ENCODE measurements around the gene ZFP82.

The ZFP82 gene

DNA sequence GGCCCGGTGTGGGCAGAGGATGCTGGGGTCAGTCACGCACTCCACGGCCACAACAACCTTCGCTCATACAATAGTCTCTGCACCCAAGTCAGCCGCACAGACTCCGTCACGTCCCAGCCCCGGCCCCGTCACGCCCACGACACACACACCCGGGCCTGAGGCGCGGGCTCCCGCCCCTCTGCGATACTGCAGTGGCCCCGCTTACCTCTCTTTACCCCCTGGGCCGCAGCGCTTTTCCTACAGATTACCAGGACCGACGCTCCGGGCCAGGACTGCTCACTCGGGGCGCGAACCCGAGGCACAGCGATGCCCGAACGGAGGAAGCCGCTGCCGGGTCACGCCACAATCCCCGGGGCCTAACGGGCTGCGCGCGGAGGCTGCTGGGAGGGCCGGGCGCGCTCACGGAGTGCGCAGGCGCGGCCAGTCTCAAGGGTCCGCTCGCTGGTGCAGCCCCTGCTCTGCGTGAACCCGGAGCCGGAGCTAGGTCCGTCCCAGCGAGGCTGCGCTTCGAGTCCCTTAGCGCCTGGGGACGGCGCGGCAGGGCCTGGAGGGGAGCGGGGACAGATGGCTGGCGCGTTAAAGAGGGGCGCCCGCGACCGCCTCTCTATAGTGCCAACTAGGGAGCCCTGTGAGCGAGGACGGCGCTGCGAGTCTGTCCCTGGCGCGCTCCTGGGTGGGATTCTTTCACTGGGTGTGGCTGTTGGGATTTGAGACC is at the start of gene ZFP82:
TSS of gene ZFP82 (minus strand) at position 358 of the 715 bp plus-strand sequence. CDS start 8,855 bp downstream, outside the sequence.
- peak; percentile 49 to 51 for DNase-seq

DNA sequence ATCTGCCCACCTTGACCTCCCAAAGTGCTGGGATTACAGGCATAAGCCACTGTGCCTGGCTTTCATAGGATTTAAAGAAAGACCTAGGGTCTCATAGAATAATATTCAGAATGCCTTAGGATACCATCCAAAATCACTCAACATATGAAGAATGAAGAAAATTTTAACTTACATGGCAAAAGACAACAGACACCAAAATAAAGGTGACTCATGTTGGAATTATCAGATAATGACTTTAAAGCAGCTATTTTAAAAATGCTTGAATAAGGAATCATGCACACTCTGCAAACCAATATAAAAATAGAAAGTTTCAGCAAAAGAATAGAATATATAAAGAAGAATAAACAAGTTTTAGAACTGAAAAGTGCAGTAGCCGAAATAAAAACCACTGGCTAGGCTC is 41.6 kb upstream of the ZFP82 start:
- no peak for DNase-seq

DNA sequence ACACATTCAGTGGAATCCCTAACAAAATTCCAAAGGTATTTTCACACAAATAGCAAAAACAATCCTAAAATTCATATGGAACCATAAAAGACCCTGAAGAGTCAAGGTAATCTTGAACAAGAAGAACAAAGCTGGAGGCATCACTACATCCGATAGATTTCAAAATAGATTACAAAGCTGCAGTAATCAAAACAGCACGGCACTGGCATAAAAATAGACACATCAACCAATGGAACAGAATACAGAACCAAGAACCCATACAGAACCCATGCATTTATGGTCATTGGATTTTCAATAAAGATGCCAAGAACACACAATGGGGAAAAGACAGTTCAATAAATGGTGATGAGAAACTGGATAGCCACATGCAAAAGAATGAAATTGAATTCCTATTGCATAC is 38.4 kb upstream of the ZFP82 start:
- no peak for DNase-seq

DNA sequence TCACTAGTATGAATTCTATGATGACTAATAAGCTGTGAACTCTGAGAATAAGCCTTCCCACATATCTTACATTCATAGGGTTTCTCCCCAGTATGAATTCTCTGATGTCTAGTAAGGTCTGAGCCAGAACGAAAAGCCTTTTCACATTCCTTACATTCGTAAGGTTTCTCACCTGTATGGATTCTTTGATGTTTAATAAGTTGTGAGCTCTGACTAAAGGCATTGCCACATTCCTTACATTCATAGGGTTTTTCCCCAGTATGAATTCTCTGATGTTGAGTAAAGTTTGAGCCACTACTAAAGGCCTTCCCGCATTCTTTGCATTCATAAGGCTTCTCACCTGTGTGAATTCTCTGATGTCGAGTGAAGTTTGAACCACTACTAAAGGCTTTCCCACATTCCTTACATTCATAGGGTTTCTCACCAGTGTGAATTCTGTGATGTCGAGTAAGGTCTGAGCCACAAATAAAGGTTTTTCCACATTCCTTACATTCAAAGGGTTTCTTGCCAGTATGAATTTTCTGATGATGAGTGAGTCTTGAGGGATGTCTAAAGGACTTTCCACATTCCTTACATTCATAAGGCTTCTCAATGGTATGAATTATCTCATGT is 30.7 kb upstream of the ZFP82 start:
- no peak for DNase-seq

DNA sequence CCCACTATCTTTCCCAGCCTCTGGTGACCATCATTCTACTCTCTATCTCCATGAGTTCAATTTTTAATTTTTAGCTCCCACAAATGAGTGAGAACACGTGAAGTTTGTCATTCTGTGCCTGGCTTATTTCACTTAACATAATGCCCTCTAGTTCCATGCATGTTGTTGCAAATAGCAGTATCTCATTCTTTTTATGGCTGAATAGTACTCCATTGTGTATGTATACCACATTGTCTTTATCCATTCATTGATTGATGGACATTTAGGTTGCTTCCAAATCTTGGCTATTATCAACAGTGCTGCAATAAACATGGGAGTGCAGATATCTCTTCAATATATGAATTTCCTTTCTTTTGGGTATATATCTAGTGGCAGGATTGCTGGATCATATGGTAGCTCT is 22.9 kb upstream of the ZFP82 start:
- no peak for DNase-seq

DNA sequence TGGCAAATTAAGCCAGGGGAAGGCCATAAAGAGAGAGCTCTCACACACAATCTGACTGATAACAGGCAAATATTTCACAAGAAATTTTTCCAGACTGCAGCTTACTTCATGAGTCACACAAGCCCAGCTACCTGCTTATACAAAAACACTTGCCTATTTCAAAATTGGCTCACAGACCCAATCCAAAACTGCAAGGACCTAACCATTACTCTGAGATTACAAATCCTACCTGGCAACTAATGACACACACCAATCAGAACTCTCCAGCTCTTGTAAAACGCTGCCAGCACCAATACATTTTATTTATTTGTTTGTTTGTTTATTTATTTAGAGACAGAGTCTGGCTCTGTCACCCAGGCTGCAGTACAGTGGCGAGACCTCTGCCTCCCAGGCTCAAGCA is 18.1 kb upstream of the ZFP82 start:
- no peak for DNase-seq

DNA sequence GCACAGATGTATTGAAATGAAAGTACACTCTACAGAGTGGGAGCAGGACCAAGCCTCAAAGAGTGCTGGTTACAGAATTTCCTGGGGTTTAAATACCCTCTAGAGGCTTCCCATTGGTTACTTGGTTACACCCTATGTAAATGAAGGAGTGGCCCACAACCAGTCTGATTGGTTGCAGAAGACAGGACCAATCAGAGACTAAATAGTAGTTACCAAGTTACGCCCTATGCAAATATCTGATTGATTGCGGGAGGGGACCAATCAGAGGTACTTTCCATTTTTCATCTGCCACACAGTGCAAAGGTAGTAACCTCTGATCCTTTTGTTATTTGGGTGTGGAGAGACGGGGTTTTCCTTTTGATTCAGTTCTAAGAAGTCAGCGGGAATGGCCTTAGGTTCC is 5.5 kb upstream of the ZFP82 start:
- DNase-seq: no peak

DNA sequence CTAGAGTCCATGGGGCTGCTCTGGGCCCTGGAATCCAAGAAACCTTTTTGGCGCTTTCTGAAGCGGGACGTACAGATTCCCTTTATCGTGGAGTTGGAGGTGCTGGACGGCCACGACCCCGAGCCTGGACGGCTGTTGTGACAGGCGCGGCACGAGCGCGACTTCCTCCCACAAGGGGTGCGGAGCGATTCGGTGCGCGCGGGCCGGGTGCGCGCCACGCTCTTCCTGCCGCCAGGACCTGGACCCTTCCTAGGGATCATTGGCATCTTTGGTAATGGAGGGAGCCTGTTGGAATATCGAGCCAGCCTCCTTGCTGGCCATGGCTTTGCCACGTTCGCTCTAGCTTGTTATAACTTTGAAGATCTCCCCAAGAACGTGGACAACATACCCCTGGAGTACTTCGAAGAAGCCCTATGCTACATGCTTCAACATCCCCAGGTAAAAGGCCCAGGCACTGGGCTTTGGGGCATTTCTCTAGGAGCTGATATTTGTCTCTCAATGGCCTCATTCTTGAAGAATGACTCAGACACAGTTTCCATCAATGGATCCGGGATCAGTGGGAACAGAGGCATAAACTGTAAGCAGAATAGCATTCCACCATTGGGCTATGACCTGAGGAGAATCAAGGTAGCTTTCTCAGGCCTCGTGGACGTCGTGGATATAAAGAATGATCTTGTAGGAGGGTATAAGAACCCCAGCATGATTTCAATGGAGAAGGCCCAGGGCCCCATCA is 3.5 kb upstream of the ZFP82 start:
- no peak for DNase-seq

DNA sequence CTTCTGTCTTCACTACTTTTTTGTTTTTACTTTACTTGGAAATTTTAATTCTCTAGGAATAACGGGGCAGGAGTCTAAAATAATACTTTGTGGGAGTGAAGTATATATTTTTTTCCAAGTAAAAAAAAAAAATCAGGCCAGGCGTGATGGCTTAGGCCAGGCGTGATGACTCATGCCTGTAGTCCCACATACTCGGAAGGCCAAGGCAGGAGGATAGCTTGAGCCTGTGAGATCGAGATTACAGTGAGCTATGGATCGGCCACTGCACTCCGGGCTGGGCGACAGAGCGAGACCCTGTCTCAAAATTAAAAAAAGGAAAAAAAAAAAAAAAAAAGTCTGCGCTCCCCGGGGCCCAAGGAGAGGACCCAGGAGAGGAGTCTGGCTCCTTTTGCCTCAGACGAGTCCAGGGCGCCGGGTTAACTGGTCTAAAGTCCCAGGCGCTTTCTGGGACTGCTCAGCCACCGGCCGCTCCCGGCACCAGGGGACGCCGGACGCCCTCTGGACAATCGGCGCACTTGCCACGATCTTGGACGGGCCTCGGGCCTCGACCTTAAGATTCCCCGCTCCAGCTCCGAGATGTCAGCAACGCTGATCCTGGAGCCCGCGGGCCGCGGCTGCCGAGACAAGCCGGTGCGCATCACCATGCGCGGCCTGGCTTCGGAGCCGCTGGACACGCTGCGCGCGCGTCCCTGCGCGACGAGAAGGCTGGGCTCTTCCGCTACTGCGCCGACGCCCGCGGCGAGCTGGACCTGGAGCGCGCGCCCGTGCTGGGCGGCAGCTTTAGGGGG is 2.7 kb upstream of the ZFP82 start:
- DNase-seq: no peak

DNA sequence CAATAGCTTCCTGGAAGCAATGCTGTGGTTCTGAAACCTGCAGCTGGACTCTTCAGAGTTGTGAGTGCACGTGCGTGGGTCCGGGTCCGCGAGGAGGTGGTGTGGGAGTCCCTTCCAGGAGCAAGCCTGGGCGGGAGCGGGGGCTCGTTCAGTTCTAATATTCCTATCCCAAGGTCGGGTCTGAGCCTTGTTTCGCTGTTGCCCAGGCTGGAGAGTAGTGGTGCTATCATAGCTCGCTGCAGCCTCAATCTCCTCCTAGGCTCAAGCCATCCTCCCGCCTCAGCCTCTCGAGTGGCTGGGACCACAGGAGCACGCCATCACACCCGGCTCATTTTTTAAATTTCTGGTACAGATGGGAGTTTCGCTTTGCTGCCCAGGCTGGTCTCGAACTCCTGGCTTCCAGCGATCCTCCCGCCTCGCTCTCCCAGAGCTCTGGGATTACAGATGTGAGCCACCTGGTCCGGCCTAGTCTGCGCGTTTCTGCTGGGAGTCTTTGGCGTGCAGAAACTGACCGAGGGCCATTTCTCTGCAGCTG is 625 bp downstream of the ZFP82 start:
- DNase-seq: no peak

DNA sequence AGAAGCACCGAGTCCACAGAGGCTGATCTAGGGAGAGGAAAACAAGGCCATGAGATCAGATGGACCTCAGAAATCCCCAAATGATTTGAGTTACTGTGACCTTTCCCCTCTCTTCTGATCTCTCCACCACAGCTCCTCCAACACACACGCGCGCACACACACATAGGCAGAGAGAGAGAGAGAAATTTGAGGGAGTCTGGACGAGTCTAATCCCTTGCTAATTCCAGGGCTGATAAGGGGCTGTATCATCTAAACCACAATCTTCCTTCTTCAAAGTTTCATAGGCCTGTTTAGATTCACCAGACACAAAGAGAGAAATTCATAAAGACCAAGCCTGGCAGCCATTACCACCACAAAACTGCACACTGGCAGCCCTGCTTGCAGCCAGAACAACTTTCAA is 8.6 kb downstream of the ZFP82 start:
- no peak for DNase-seq

DNA sequence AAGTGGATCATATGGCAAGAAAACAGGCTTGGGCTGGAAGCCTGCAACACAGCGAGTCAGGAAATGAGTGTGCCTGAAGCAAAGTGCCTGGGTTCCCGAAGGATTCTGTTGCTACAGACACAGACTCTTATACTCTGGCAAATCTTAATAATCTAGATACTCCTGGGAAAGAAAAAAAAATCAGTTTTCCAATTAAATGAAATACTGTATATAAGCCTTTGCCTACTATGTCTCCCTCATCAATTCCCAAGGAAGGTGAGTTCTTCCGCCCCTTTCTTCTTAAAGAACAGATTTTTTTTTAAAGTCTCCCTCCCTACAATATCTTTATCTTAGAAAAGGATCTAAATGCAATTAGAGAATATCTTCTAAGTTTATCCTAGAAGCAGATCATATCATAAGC is 10.3 kb downstream of the ZFP82 start:
- no peak for DNase-seq

DNA sequence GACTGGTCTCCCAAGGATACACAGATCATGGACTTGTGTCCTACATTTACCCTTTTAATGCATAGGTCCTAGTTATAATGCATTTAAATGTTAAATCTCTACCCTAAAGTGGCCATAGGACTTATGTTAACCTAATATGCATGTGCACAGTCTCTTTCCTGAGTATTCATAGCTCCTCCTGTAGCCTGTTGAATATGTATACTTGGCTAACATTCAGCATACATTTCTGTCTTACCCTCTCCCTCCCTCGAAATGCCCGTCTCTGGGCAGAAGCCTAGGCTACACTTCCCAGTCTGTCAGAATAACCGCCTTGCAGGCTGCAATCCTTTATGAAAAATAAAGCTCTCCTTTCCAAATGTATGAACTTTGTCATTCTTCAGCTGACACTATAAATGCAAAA is 13.9 kb downstream of the ZFP82 start:
- no peak for DNase-seq

DNA sequence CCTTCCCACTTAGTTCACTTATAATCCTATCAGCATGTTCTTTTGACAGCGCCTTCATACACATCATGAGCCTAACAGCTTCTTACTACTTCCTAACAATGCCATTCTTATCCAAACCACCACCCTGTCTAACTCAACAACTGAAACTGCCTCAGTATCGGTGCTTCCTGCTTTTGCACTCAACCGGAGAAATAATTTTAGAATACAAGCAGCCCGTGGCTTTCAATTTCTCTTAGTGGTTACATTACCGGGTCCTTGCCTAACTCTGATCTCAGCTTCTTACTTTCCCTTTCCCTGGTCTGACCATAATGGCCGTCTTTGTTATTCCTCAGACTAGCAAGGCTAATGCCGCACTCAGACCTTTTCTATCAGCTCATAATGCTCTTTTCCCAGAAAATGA is 17.0 kb downstream of the ZFP82 start:
- no peak for DNase-seq

DNA sequence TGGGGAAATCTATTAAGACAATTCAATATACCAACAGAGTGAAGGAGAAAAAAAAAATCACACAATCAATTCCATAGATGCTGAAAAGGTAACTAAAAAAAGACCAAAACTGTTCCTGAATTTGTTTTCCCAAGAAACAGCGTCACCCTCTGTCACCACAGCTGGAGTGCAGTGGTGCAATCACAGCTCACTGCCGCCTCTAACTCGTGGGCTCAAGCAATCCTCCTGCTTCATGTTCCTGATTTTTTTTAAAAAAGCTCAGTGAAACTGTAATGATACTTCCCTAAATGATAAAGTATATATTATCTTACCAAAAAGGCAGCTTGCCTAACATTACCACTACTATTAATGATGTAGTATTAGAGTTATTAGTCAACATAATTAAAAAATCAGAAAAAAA is 19.9 kb downstream of the ZFP82 start:
- no peak for DNase-seq

DNA sequence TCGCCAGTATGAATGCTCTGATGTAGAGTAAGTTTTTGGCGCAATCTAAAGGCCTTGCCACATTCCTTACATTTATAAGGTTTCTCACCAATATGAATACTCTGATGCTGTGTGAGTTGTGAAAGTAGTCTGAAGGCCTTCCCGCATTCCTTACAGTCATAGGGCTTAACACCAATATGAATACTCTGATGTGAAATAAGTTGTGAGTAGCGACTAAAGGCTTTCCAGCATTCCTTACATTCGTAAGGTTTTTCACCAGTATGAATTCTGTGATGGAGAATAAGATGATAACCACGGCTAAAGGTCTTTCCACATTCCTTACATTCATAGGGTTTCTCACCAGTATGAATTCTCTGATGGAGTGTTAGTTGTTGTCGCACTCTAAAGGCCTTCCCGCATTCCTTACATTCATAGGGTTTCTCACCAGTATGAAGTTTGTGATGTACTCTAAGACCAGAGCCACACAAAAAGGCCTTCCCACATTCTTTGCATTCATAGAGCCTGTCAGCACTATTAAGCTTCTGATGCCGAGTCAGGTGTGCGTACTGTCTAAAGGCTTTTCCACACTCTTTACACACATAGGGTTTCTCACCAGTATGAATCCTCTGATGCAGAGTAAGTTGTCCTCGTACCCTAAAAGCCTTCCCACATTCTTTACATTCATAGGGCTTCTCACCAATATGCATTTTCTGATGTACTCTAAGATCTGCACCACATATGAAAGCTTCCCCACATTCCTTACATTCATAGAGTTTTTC is 25.3 kb downstream of the ZFP82 start:
- DNase-seq: no peak

DNA sequence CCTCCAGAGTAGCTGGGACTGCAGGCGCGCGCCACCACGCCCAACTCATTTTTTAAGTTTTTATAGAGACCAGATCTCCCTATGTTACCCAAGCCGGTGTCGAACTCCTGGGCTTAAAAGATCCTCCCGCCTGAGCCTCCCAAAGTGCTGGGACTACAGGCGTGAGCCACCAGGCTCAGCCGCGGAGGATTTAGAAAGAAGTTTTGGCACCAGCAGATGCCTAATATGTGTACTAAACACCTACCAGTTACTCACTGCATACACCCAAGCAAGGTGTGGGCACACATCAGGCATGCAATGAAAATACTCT is 39.0 kb downstream of the ZFP82 start:
- DNase-seq: no peak

DNA sequence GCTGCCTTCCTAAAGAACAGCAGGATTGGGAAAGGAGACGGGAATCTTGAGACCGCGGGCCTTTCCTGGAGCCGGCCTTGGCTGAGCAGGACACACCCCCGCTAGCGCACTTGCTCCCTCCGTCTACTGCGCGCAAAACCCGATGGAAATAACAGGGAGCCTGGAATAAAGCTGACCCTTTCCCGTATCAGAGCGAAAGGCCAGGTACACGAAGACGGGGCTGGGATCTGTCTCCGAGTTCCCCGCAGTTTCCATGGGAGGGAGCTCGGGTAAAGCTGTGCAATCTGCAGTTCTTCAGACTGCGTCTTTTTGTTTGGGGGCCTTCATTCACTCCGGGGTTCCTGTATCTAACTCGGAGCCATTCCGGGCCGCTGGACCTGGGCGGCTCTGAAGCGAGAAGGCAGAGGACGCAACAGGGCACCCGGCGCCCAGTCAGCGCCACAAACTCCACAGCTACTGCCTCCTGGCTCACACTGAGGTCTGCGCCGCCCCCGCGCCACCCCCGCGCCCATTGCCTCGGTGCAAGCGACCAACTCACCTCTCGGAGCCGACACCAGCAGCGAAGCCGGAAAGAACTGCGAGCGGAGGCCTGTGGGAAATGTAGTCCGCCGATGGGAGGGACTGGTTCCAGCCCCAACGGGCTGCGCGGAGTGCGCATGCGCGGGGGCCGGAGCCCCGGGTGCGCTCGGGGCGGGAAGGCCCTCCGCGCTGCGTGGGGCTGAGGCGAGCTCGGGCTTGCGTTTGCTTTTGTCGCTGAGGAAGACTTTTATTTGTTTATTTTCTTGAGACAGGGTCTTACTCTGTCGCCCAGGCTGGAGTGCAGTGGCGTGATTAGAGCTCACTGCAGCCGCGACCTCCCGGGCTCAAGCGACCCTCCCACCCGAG is 39.6 kb downstream of the ZFP82 start, which contains the start of gene ZFP14:
TSS of gene ZFP14 (minus strand) at position 577 of the 885 bp plus-strand sequence. CDS start 11,309 bp downstream, outside the sequence.
- peak; percentile 70 to 90 for DNase-seq

DNA sequence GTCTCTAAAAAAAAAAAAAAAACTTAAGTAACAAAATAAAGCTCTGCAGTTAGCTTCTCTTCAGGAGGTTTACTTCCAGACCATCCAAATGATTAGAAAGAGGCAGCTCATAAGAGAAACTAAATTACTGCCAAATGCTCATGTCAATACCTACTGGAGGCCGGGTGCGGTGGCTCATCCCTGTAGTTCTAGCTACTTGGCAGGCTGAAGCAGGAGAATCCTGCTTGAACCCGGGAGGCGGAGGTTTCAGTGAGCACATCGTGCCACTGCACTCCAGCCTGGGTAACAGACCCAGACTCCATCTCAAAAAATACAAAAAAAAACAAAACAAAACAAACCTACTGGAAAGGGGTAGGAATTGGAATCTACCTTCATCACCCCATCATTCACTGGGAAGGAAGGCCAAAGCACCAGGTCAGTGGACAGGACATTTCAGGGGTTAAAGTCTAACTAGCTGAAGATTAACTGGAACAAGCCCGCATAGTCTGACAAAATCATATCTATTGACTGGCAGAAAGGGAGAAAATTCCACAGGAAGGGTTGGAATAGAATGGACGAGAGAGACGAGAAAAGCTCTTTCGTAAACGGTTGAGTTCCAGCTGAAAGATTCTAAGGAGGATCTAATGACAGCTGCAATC is 40.8 kb downstream of the ZFP82 start:
- DNase-seq: no peak

DNA sequence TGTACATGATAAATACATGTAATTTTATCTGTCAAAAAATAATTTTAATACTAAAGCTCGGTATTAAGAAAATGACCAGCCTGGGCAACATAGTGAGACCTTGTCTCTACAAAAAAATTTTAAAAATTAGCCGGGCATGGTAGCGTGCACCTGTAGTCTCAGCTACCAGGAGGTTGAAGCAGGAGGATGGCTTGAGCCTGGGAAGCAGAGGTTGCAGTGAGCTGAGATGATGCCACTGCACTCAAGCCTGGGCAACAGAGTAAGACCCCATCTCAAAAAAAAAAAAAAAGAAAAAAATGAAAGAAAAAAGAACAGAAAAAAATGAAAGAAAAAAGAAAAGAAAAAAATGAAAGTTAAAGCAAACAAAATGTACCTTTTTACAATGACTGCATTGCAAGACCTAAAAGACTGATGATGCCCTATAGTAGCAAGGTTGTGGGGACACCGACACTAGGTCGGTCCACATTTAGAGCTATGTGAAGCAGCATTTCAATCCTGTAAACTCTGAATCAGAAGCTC is 44.7 kb downstream of the ZFP82 start:
- no peak for DNase-seq

DNA sequence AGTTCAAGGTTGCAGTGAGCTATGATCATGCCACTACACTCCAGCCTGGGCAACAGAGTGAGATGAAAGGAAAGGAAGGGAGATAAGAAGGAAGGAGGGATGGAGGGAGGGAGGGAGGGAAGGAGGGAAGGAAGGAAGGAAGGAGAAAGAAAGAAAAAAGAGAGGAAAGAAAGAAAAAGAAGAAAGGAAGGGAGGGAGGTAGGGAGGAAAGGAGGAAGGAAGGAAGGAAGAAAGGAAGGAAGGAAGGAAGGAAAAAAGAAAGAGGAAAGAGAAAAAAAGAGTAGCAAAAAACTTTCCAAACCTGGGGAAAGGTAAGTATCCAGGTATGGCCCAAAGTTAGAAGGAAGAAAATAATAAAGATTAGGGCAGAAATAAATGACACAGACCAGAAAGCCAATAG is 46.6 kb downstream of the ZFP82 start:
- no peak for DNase-seq
